Activated T-helper 1 cell treated with anti-CD3 and anti-CD28 coated beads, Interleukin-12 subunit alpha, Interleukin-12 subunit beta, Interleukin-2, Interleukin-4 antibody, amounts not matched to agents 30 ng/mL and 10 ng/mL and 1 ng/mL, durations not matched to agents 14 hours and 24 hours and 36 hours (primary cell): Measurements from ENCODE around the gene UGT2A3. TPM values are rescaled to one million over a fixed set of nuclear protein-coding genes. Genes with fewer than 3 reads are reported as not detected.

Source experiments
- DNase-seq: peaks from one replicate; pipeline ENCODE4 v3.0.0; 2021; ENCODE audit warnings: low spot score
- H3K27ac Mint-ChIP-seq: one replicate; pipeline ENCODE4 v1.8.0; 2021; ENCODE audit warnings: mild to moderate bottlenecking, mixed read lengths
- H3K27me3 Mint-ChIP-seq: one replicate; pipeline ENCODE4 v1.8.0; 2022; ENCODE audit warnings: mild to moderate bottlenecking, moderate library complexity, mixed read lengths; ENCODE audit not compliant: insufficient read depth
- H3K36me3 Mint-ChIP-seq: one replicate; pipeline ENCODE4 v1.8.0; 2021; ENCODE audit warnings: low read depth, mixed read lengths
- H3K4me1 Mint-ChIP-seq: one replicate; pipeline ENCODE4 v1.8.0; 2021; ENCODE audit warnings: low read depth, mixed read lengths
- H3K4me3 Mint-ChIP-seq: one replicate; pipeline ENCODE4 v1.8.0; 2021; ENCODE audit warnings: mild to moderate bottlenecking, moderate library complexity, mixed read lengths
- H3K9me3 Mint-ChIP-seq: one replicate; pipeline ENCODE4 v1.8.0; 2021; ENCODE audit warnings: mixed read lengths
- intact Hi-C: fragments of 100-400 bp; cut with micrococcal nuclease; formaldehyde crosslinking; loops from one replicate; pipeline ENCODE4 v1.15.1; 2024
- total RNA-seq: library from RNA; stranded (reverse); gene quantifications from 2 replicates; pipeline ENCODE4 v1.2.3, GENCODE V29; 2022

UGT2A3 gene
- total RNA-seq, 1 donor from 2014 or later: not detected

- Mint-ChIP-seq H3K27ac (no peak overlapping the region), H3K36me3 (no peaks in the 10 kb centered on the region), H3K9me3 (no peaks in the 10 kb centered on the region), H3K27me3 (no peaks in the 10 kb centered on the region), H3K4me1 (no peaks in the 10 kb centered on the region), H3K4me3 (no peak overlapping the region)
- intact Hi-C loops: no loop called here
- no peak for DNase-seq
Measured at GRCh38 chr4:68907245-68907644, 44.4 kb downstream of the UGT2A3 start.

- Mint-ChIP-seq H3K27me3 (no peaks in the 10 kb centered on the region), H3K4me1 (no peaks in the 10 kb centered on the region), H3K4me3 (no peak overlapping the region), H3K27ac (no peak overlapping the region), H3K9me3 (no peaks in the 10 kb centered on the region), H3K36me3 (no peaks in the 10 kb centered on the region)
- DNase-seq: no peak
- intact Hi-C loops: no loop called here
Measured at GRCh38 chr4:68906780-68907137, 44.8 kb downstream of the UGT2A3 start.

GRCh38 chr4:68905939-68906779, 45.4 kb downstream of the UGT2A3 start:
- intact Hi-C loops: no loop called here
- DNase-seq: no peak
- Mint-ChIP-seq H3K9me3 (no peaks in the 10 kb centered on the region), H3K27ac (no peak overlapping the region), H3K4me1 (no peaks in the 10 kb centered on the region), H3K4me3 (no peak overlapping the region), H3K36me3 (no peaks in the 10 kb centered on the region), H3K27me3 (no peaks in the 10 kb centered on the region)

DNA sequence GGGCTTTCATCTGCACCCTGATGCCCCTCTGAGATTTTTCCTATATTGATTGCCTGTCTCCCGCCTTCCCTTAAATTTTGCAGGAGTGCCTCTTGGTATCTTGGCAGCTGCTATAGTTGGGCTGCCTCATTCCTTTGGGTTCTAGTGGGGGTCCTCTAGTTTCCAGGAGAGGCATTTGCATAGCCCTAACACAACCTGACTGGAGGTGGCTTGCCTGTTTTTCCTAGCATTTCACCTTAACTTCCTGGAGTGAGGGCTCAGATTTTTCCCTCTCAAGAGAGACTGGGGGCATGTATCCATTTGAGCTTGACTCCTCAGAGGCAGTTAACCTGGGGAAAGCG, 46.0 kb downstream of the UGT2A3 start:
- Mint-ChIP-seq H3K4me3 (no peak overlapping the region), H3K27ac (no peak overlapping the region), H3K36me3 (no peaks in the 10 kb centered on the region), H3K9me3 (no peaks in the 10 kb centered on the region), H3K27me3 (no peaks in the 10 kb centered on the region), H3K4me1 (no peaks in the 10 kb centered on the region)
- DNase-seq: no peak
- intact Hi-C loops: no loop called here

DNA sequence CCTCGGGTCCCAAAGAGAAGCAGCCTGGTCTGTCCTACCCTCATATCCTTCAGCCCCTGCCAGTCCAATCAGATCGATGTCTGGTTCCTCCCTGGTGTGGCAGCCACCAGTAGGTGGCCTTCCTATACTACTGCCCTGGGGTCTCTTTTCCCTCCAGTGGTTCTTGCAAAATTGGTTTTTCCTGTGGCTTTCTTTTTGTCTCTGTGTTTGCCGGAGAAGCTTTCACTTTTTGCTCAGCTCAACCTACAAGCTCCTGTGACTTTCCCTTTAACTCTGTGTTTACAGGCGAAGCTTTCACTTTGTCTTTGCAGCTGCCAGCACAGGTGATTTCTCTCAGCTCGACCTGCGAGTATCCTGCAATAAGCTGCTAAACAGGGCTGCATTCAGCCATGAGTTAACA, 46.8 kb downstream of the UGT2A3 start:
- Mint-ChIP-seq H3K4me3 (no peak overlapping the region), H3K36me3 (no peaks in the 10 kb centered on the region), H3K27me3 (no peaks in the 10 kb centered on the region), H3K9me3 (no peaks in the 10 kb centered on the region), H3K4me1 (no peaks in the 10 kb centered on the region), H3K27ac (no peak overlapping the region)
- DNase-seq: no peak
- intact Hi-C loops: no loop called here

DNA sequence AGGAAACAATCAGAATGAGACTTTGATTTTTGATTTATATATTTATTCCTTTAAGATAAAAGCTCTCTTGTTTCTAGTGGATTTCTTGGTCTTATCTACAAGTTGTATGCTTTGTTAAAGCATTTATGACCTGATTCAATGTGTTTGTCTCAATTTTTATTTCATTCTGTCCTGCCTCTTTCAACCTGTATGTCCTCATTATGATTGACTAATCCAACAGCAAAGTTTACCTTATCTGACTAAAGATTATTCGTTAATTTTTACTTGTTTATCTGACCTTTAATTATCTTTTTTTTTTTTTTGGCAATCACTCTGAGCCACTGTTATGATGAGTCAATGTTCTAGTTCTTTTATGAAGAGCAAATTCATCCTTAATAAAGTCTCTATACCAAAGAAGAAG, 54.9 kb downstream of the UGT2A3 start:
- intact Hi-C loops: no loop called here
- DNase-seq: no peak
- Mint-ChIP-seq H3K27me3 (no peaks in the 10 kb centered on the region), H3K27ac (no peak overlapping the region), H3K36me3 (no peaks in the 10 kb centered on the region), H3K4me1 (no peaks in the 10 kb centered on the region), H3K4me3 (no peak overlapping the region), H3K9me3 (no peaks in the 10 kb centered on the region)

- no peak for DNase-seq
- H3K27me3 Mint-ChIP-seq: no peaks in the 10 kb centered on the region
- no peaks in the 10 kb centered on the region for H3K36me3 Mint-ChIP-seq
- intact Hi-C loops: no loop called here
- H3K27ac Mint-ChIP-seq: no peak overlapping the region
- H3K4me3 Mint-ChIP-seq: no peak overlapping the region
- no peaks in the 10 kb centered on the region for H3K9me3 Mint-ChIP-seq
- H3K4me1 Mint-ChIP-seq: no peaks in the 10 kb centered on the region
Measured at GRCh38 chr4:68895561-68896198, 55.9 kb downstream of the UGT2A3 start.

DNA sequence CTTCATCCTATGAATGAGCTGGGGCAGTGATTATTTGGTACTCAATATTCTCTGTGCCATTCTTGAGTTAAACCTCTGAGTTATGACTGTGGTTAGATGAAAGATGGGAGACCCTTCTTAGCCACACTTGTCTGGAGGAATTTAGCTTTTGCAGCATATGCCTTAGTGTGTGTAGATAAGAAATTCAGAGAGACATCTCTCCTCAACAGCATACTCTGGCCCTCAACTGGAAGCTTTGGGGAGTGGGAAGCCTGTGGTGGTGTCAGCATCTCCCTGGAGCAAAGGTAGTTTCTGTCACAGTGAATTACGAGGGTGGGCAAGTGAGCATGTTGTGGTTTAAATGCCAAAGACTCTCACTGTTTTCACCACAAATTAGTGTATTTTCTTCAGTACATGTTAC, 58.7 kb downstream of the UGT2A3 start:
- intact Hi-C loops: no loop called here
- Mint-ChIP-seq H3K9me3 (no peaks in the 10 kb centered on the region), H3K27ac (no peak overlapping the region), H3K4me1 (no peaks in the 10 kb centered on the region), H3K36me3 (no peaks in the 10 kb centered on the region), H3K27me3 (no peaks in the 10 kb centered on the region), H3K4me3 (no peak overlapping the region)
- DNase-seq: no peak

DNA sequence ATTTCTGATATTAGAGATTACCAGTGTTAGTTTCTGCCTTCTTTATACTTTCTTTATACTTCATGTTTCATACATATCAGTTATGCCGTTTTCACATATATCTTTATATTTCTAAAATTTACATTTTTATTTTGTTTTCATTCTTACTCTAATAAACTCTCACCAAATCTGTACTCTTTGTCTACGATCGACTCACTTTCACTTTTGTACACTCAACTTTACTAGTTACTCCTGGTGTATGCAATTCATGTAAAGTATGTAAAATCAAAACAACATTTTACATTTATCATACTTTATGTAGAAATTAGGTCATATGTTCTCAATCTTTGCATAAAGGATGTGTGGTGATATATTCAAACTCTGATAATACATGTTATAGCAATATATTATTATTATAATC, 59.9 kb downstream of the UGT2A3 start:
- H3K4me3 Mint-ChIP-seq: no peak overlapping the region
- H3K9me3 Mint-ChIP-seq: no peaks in the 10 kb centered on the region
- no peaks in the 10 kb centered on the region for H3K27me3 Mint-ChIP-seq
- H3K27ac Mint-ChIP-seq: no peak overlapping the region
- no peaks in the 10 kb centered on the region for H3K4me1 Mint-ChIP-seq
- intact Hi-C loops: no loop called here
- no peaks in the 10 kb centered on the region for H3K36me3 Mint-ChIP-seq
- no peak for DNase-seq

GRCh38 chr4:68885545-68885944, 66.1 kb downstream of the UGT2A3 start:
- Mint-ChIP-seq H3K4me1 (no peaks in the 10 kb centered on the region), H3K27me3 (no peaks in the 10 kb centered on the region), H3K27ac (no peak overlapping the region), H3K36me3 (no peaks in the 10 kb centered on the region), H3K4me3 (no peak overlapping the region), H3K9me3 (no peaks in the 10 kb centered on the region)
- intact Hi-C loops: no loop called here
- DNase-seq: no peak

DNA sequence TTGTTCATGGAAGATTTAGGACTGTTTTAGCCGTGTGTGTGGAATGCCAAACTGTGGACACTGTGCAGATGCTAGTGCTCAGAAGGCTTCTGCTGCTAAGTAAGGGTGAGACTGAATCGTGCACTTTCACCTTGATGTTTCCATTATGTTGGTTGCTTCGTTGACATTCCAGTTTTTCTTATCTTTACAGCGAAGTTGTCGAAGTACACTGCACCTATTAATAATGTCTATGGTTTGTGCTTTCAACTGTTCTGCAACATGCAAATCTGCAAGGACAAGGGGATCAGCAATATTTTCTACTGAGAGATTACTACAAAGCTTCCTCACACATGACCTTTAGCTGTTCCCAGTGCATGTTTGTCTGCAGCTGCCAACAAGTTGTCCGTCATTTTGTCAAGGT, 67.7 kb downstream of the UGT2A3 start:
- Mint-ChIP-seq H3K36me3 (no peaks in the 10 kb centered on the region), H3K4me3 (no peak overlapping the region), H3K9me3 (no peaks in the 10 kb centered on the region), H3K27ac (no peak overlapping the region), H3K27me3 (no peaks in the 10 kb centered on the region), H3K4me1 (no peaks in the 10 kb centered on the region)
- intact Hi-C loops: no loop called here
- no peak for DNase-seq
